HTR-8/SVneo (cell line): Measurements from ENCODE around the gene RABIF.
"Not testable (repeated sequence)": the region's sequence is repeated elsewhere in the genome, so short reads cannot be mapped to it uniquely, and the experiment has no call there.

ENCODE experiments used
- DNase-seq: peaks from one replicate; pipeline ENCODE4 v3.0.0; 2011; ENCODE audit warnings: low spot score, mixed read lengths; ENCODE audit not compliant: insufficient read length
- FAIRE-seq: peaks from 2 replicates; lab custom pipeline; 2011; peaks lifted over from hg19 to GRCh38; lab: Jason Lieb, UNC

Gene RABIF

GRCh38 chr1:202836623-202837403 lies 52.1 kb downstream of the RABIF start:
- no peak for DNase-seq
- no peak for FAIRE-seq

DNA sequence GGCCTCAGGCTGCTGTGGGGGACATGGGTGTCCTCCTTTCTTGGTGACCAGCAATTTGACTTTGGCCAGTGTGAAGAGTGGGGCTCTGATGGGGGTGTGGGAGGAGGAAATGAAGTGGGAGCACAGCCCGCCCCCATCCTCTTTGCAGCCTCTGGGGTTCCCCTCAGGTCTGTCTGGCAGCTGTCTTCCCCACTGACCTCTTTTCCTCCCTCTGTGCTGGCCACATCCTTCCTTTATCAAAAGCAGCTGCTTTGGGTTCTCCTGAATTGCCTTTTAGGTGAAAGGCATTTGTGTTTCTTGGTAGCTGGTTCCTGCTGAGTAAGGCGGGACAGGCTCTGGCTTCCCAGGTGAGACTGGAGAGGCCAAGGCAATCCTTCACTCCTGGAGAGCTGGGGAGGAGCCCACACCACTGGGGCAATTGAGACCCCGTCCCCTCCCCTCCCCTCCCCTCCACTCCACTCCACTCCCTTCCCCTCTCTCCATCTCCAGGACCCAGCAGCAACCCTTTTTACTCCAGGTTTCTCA lies 53.3 kb downstream of the RABIF start:
- FAIRE-seq: no peak
- no peak for DNase-seq

GRCh38 chr1:202834771-202835547 lies 54.0 kb downstream of the RABIF start:
- FAIRE-seq (no peak), DNase-seq (no peak)

GRCh38 chr1:202831906-202832305 lies 57.0 kb downstream of the RABIF start:
- no peak for DNase-seq
- no peak for FAIRE-seq

GRCh38 chr1:202829223-202829622 lies 59.7 kb downstream of the RABIF start:
- DNase-seq, FAIRE-seq: not testable (repeated sequence)
